Activated CD8-positive, alpha-beta memory T cell treated with anti-CD3 and anti-CD28 coated beads, Interleukin-2, amount 50 U/mL, for 4 hours (primary cell): ENCODE results near the gene VCL.
"Not testable (repeated sequence)": the region's sequence is repeated elsewhere in the genome, so short reads cannot be mapped to it uniquely, and the experiment has no call there.

Experiments
- DNase-seq: peaks from one replicate; pipeline ENCODE4 v3.0.0-alpha.2; 2020

The VCL gene

GRCh38 chr10:74011017-74011416 lies 13.1 kb downstream of the VCL start:
- no peak for DNase-seq

GRCh38 chr10:74011770-74012169 lies 13.9 kb downstream of the VCL start:
- no peak for DNase-seq

GRCh38 chr10:74012480-74012879 lies 14.6 kb downstream of the VCL start:
- DNase-seq = no peak

GRCh38 chr10:74013004-74013403 lies 15.1 kb downstream of the VCL start:
- no peak for DNase-seq

GRCh38 chr10:74014574-74014973 lies 16.7 kb downstream of the VCL start:
- not testable (repeated sequence) for DNase-seq

GRCh38 chr10:74018241-74018640 lies 20.3 kb downstream of the VCL start:
- DNase-seq = no peak

- DNase-seq = no peak
These were observed 23.5 kb downstream of the VCL start for GRCh38 chr10:74021248-74022055.

GRCh38 chr10:74022926-74023629 lies 25.2 kb downstream of the VCL start:
- no peak for DNase-seq

GRCh38 chr10:74024600-74024999 lies 26.7 kb downstream of the VCL start:
- no peak for DNase-seq

- DNase-seq = no peak
These were observed 27.6 kb downstream of the VCL start for GRCh38 chr10:74025380-74025978.

- DNase-seq = no peak
These were observed 28.6 kb downstream of the VCL start for GRCh38 chr10:74026428-74027015.

GRCh38 chr10:74027702-74028101 lies 29.8 kb downstream of the VCL start:
- DNase-seq = no peak

GRCh38 chr10:74029943-74030342 lies 32.0 kb downstream of the VCL start:
- DNase-seq = no peak

GRCh38 chr10:74032208-74032607 lies 34.3 kb downstream of the VCL start:
- DNase-seq = not testable (repeated sequence)

- DNase-seq = no peak
These were observed 35.2 kb downstream of the VCL start for GRCh38 chr10:74032900-74033655.

GRCh38 chr10:74033702-74034101 lies 35.8 kb downstream of the VCL start:
- no peak for DNase-seq

GRCh38 chr10:74034301-74034700 lies 36.4 kb downstream of the VCL start:
- no peak for DNase-seq

- DNase-seq = no peak
These were observed 37.4 kb downstream of the VCL start for GRCh38 chr10:74035303-74035702.

- DNase-seq = no peak
These were observed 38.6 kb downstream of the VCL start for GRCh38 chr10:74036474-74036873.

- no peak for DNase-seq
These were observed 41.7 kb downstream of the VCL start for GRCh38 chr10:74039561-74040145.

GRCh38 chr10:74040200-74041126 lies 42.5 kb downstream of the VCL start:
- DNase-seq = no peak
